Measurements from ENCODE around the gene ADGRB3. TPM values are rescaled to one million over a fixed set of nuclear protein-coding genes. Genes with fewer than 3 reads are reported as not detected.

ADGRB3 gene
- total and polyA plus RNA-seq, 2 donors (not counting 1 experiment from before 2014, with no cell fraction given), result not detected

GRCh38 chr6:69122407-69122773, 487.3 kb downstream of the ADGRB3 start:
- Histone ChIP-seq H2AFZ (ENCODE audit: insufficient read depth, low read depth, low read length, poor library complexity, severe bottlenecking) (no peak overlapping the region), H3K36me3 (replicated peaks in 1 of 2; ENCODE audit: control extremely low read depth in 1 of 2, control insufficient read depth in 1 of 2, extremely low read depth in 1 of 2, insufficient read depth in 2 of 2, low read length in 1 of 2) (no peaks in the 10 kb centered on the region), H3K79me2 (ENCODE audit: control insufficient read depth, insufficient read depth, low read length) (no peaks in the 10 kb centered on the region), H3K27me3 (replicated peaks in 1 of 4; ENCODE audit: control extremely low read depth in 1 of 4, control insufficient read depth in 3 of 4, insufficient read depth in 4 of 4, low read length in 3 of 4) (no peaks in the 10 kb centered on the region), H3K9me3 (ENCODE audit: control extremely low read depth in 1 of 3, control insufficient read depth in 2 of 3, insufficient read depth in 1 of 3, low read length in 2 of 3) (peaks cover 0 to 5% (median 0%) of the 10 kb centered on the region in 3 donors), H3K9ac (ENCODE audit: low read length) (no peak overlapping the region), H3K4me3 (ENCODE audit: control extremely low read depth in 1 of 5, extremely low read depth in 1 of 5, insufficient read depth in 1 of 5, low read depth in 2 of 5, low read length in 4 of 5) (no peak overlapping the region), H3K4me2 (replicated peaks; ENCODE audit: low read depth, low read length, poor library complexity, severe bottlenecking) (no peak overlapping the region), H3K27ac (ENCODE audit: low read length in 2 of 2) (no peak overlapping the region), H4K20me1 (ENCODE audit: control insufficient read depth, insufficient read depth, low read length, poor library complexity, severe bottlenecking) (no peaks in the 10 kb centered on the region), H3K4me1 (ENCODE audit: control insufficient read depth in 2 of 2, insufficient read depth in 2 of 2, low read length in 2 of 2) (no peaks in the 10 kb centered on the region)
- no peak for ATAC-seq (ENCODE audit: low read depth)
- H3K4me1 Mint-ChIP-seq, result no peaks in the 10 kb centered on the region
- no peak overlapping the region for H3K27ac Mint-ChIP-seq
- POLR2A ChIA-PET, result no interaction called here
- no peaks in the 10 kb centered on the region for H3K9me3 Mint-ChIP-seq (ENCODE audit: insufficient read depth)
- intact Hi-C loops (cut with micrococcal nuclease), result no loop called here
- TF ChIP-seq, protein P1, sequence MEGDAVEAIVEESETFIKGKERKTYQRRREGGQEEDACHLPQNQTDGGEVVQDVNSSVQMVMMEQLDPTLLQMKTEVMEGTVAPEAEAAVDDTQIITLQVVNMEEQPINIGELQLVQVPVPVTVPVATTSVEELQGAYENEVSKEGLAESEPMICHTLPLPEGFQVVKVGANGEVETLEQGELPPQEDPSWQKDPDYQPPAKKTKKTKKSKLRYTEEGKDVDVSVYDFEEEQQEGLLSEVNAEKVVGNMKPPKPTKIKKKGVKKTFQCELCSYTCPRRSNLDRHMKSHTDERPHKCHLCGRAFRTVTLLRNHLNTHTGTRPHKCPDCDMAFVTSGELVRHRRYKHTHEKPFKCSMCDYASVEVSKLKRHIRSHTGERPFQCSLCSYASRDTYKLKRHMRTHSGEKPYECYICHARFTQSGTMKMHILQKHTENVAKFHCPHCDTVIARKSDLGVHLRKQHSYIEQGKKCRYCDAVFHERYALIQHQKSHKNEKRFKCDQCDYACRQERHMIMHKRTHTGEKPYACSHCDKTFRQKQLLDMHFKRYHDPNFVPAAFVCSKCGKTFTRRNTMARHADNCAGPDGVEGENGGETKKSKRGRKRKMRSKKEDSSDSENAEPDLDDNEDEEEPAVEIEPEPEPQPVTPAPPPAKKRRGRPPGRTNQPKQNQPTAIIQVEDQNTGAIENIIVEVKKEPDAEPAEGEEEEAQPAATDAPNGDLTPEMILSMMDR (IDR thresholded peaks at IDR 0.05), result no peak
- no peak for TF ChIP-seq EZH2 (IDR thresholded peaks at IDR 0.05; ENCODE audit: borderline replicate concordance, insufficient read depth, low read depth, low read length, poor library complexity, severe bottlenecking)
- CTCF ChIA-PET, result no interaction called here
- H3K4me3 Mint-ChIP-seq, result no peak overlapping the region
- DNase-seq, result no peak
- no peaks in the 10 kb centered on the region for H3K27me3 Mint-ChIP-seq

DNA sequence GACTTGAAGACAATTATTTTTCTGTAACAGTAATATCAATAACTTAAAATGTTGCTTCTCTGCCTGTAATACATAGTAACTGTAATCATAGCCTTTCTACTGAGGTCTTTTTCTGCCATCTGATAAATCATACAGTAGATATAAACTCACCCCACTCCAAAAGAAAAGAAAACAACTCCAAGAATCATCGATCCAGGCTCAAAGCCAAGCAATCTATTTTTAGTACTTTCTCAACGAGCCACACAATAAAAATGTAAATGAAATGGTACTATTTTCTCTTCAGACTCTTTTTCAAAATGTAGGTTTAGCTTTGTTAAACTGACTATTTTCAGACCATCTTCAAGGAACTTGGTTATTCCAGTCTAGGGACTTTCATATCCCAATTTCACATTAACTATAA, 493.3 kb downstream of the ADGRB3 start:
- H3K36me3 ChIP-seq (replicated peaks in 1 of 2; ENCODE audit: control extremely low read depth in 1 of 2, control insufficient read depth in 1 of 2, extremely low read depth in 1 of 2, insufficient read depth in 2 of 2, low read length in 1 of 2), result no peaks in the 10 kb centered on the region
- ATAC-seq (ENCODE audit: low read depth) (no peak), DNase-seq (no peak)
- no peaks in the 10 kb centered on the region for H3K4me1 ChIP-seq (ENCODE audit: control insufficient read depth in 2 of 2, insufficient read depth in 2 of 2, low read length in 2 of 2)
- H3K27ac ChIP-seq (ENCODE audit: low read length in 2 of 2), result no peak overlapping the region
- no peaks in the 10 kb centered on the region for H3K27me3 ChIP-seq (replicated peaks in 1 of 4; ENCODE audit: control extremely low read depth in 1 of 4, control insufficient read depth in 3 of 4, insufficient read depth in 4 of 4, low read length in 3 of 4)
- H3K4me2 ChIP-seq (replicated peaks; ENCODE audit: low read depth, low read length, poor library complexity, severe bottlenecking), result no peak overlapping the region
- H3K4me1 Mint-ChIP-seq, result no peaks in the 10 kb centered on the region
- no peaks in the 10 kb centered on the region for H3K79me2 ChIP-seq (ENCODE audit: control insufficient read depth, insufficient read depth, low read length)
- no peaks in the 10 kb centered on the region for H3K9me3 Mint-ChIP-seq (ENCODE audit: insufficient read depth)
- POLR2A ChIA-PET, result no interaction called here
- H2AFZ ChIP-seq (ENCODE audit: insufficient read depth, low read depth, low read length, poor library complexity, severe bottlenecking), result no peak overlapping the region
- H3K27ac Mint-ChIP-seq, result no peak overlapping the region
- no peaks in the 10 kb centered on the region for H4K20me1 ChIP-seq (ENCODE audit: control insufficient read depth, insufficient read depth, low read length, poor library complexity, severe bottlenecking)
- H3K9ac ChIP-seq (ENCODE audit: low read length), result no peak overlapping the region
- intact Hi-C loops (cut with micrococcal nuclease), result no loop called here
- CTCF ChIA-PET, result no interaction called here
- H3K4me3 ChIP-seq (ENCODE audit: control extremely low read depth in 1 of 5, extremely low read depth in 1 of 5, insufficient read depth in 1 of 5, low read depth in 2 of 5, low read length in 4 of 5), result no peak overlapping the region
- H3K9me3 ChIP-seq (ENCODE audit: control extremely low read depth in 1 of 3, control insufficient read depth in 2 of 3, insufficient read depth in 1 of 3, low read length in 2 of 3), result no peaks in the 10 kb centered on the region
- TF ChIP-seq, protein P1 (IDR thresholded peaks at IDR 0.05), result no peak
- TF ChIP-seq EZH2 (IDR thresholded peaks at IDR 0.05; ENCODE audit: borderline replicate concordance, insufficient read depth, low read depth, low read length, poor library complexity, severe bottlenecking), result no peak
- no peak overlapping the region for H3K4me3 Mint-ChIP-seq
- no peaks in the 10 kb centered on the region for H3K27me3 Mint-ChIP-seq
- WGBS (ENCODE audit: insufficient coverage), result no CpG with 5 or more reads among the region's 2 CpGs
